Adrenal gland (tissue), 12 donors: Measurements from ENCODE around the gene XPO4. TPM values are rescaled to one million over a fixed set of nuclear protein-coding genes. Genes with fewer than 3 reads are reported as not detected.

Source experiments
- DNase-seq, 7 donors: peaks; one replicate each; pipeline ENCODE4 v3.0.0-alpha.2; 2019 to 2020
- H3K27ac ChIP-seq, 5 donors: fragments of 200-600 bp; sonication (generic) in 4 of 5; 1 replicate in 3 of 5; 2 replicates in 2 of 5; pipeline versions ENCODE4 v1.5.1 to v1.8.0; 2016 to 2020; ENCODE audit warnings: mild to moderate bottlenecking in 1 of 5
- H3K27me3 ChIP-seq: fragments of 200-600 bp; 2 replicates; pipeline ENCODE4 v1.8.0; 2021
- H3K36me3 ChIP-seq, 2 donors: fragments of 200-600 bp; replicated peaks in 1 of 2; 1 replicate in 1 of 2; 2 replicates in 1 of 2; pipeline versions ENCODE4 v1.5.1 to v1.8.0; 2018 to 2022
- H3K4me1 ChIP-seq, 2 donors: fragments of 200-600 bp; replicated peaks in 1 of 2; 1 replicate in 1 of 2; 2 replicates in 1 of 2; pipeline versions ENCODE4 v1.5.1 to v1.8.0; 2018 to 2021
- H3K4me3 ChIP-seq, 4 donors: fragments of 200-600 bp; sonication (generic) in 3 of 4; one replicate each; pipeline ENCODE4 v1.5.1; 2016 to 2018
- H3K9me3 ChIP-seq, 3 donors: fragments of 200-600 bp; sonication (generic) in 1 of 3; replicated peaks in 1 of 3; 1 replicate in 2 of 3; 2 replicates in 1 of 3; pipeline versions ENCODE4 v1.5.1 to v1.8.0; 2016 to 2021
- POLR2A ChIP-seq, 2 donors: fragments of 450-650 bp; IDR thresholded peaks; one replicate each; pipeline ENCODE4 v1.6.1; 2017; ENCODE audit warnings: antibody characterized with exemption in 2 of 2, mild to moderate bottlenecking in 2 of 2, moderate library complexity in 1 of 2
- WGBS, 4 donors: extraction: QIAGEN DNeasy Blood & Tissue Kit in 2 of 4; methylation state at CpG; one replicate each; pipeline versions ENCODE4 v1.1.5 to v1.1.7; 2013 to 2017; 5-methylcytosine and 5-hydroxymethylcytosine counted together
- intact Hi-C, 2 donors: fragments of 100-400 bp; cut with DNase I; formaldehyde crosslinking; loops; one replicate each; pipeline versions ENCODE4 v1.14.1 to v1.15.0; 2022 to 2023
- polyA plus RNA-seq, 3 donors: library from polyadenylated mRNA; stranded (reverse); fragments of 200-250 nt in 2 of 3; fragments of 350-450 nt in 1 of 3; fragmentation: Illumina TruSeq in 1 of 3; extraction: RNeasy Lipid Tissue Mini Kit (QIAGEN cat#74804) in 1 of 3; gene quantifications; one replicate each; pipeline ENCODE4 v1.2.3, GENCODE V29; 2013 to 2014
- total RNA-seq, 9 donors: library from RNA; depleted of rRNA in 4 of 9; stranded (reverse); fragments of >200 nt in 4 of 9; fragments of 120-200 nt in 1 of 9; fragmentation: NEBNext Ultra II Directional in 1 of 9; extraction: Animal tissue kit (Norgen Biotek cat#: 25700) in 1 of 9; gene quantifications; one replicate each; pipeline versions ENCODE4 v1.1.0 to v1.2.4, GENCODE V29; 2013 to 2023
- TF ChIP-seq, protein P1 (sequence below), 6 experiments: fragments of 450-650 bp in 4 of 6; fragments of 200-600 bp in 2 of 6; sonication (generic) in 1 of 6; IDR thresholded peaks; 1 replicate in 5 of 6; 2 replicates in 1 of 6; pipeline versions ENCODE4 v1.5.1 to v1.8.0; 2016 to 2021; ENCODE audit warnings: antibody characterized with exemption in 6 of 6, mild to moderate bottlenecking in 2 of 6, moderate library complexity in 1 of 6
- donor health status: healthy with polysubstance abuse.
- donor health status: Bipolar disorder and iron deficiency.
- donor health status: DM: yes; HTN: yes; CAD: no.
- donor health status: DM: no; HTN: no; CAD: no.
- donor health status: DM: no; HTN: no; CAD: no.
- donor health status: DM: yes; HTN: yes; CAD: no.

XPO4 gene
- total and polyA plus RNA-seq, 12 donors: 1.9 to 20.3 (median 11.5) TPM

DNA sequence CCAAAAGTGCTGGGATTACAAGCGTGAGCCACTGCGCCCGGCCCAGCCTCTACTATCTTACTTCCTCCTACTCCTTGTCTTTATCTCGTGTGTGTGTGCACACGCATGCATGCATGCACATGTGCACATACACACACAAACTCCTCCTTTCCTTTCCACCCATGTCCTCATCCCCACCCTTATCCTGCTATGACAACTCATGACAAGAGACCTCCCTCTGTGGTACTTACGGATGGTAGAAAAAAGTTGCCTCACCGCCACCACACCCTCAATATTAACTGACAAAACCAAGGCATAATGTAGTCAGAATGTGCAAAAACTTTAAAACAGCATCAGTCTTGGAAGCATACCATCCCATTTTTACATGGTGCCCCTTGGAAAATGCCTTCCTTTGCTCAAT is 112.9 kb downstream of the XPO4 start:
- H3K4me3 ChIP-seq: no peak overlapping the region
- peaks cover 10 to 12% of the 10 kb centered on the region in 2 donors for H3K4me1 ChIP-seq
- WGBS, 4 donors: 94 to 98% (median 96%) methylated on average over 7 of the region's 7 CpGs
- intact Hi-C loops: no loop called here
- no peaks in the 10 kb centered on the region for H3K9me3 ChIP-seq
- TF ChIP-seq, protein P1, sequence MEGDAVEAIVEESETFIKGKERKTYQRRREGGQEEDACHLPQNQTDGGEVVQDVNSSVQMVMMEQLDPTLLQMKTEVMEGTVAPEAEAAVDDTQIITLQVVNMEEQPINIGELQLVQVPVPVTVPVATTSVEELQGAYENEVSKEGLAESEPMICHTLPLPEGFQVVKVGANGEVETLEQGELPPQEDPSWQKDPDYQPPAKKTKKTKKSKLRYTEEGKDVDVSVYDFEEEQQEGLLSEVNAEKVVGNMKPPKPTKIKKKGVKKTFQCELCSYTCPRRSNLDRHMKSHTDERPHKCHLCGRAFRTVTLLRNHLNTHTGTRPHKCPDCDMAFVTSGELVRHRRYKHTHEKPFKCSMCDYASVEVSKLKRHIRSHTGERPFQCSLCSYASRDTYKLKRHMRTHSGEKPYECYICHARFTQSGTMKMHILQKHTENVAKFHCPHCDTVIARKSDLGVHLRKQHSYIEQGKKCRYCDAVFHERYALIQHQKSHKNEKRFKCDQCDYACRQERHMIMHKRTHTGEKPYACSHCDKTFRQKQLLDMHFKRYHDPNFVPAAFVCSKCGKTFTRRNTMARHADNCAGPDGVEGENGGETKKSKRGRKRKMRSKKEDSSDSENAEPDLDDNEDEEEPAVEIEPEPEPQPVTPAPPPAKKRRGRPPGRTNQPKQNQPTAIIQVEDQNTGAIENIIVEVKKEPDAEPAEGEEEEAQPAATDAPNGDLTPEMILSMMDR (IDR thresholded peaks at IDR 0.05): no peak
- TF ChIP-seq POLR2A (IDR thresholded peaks at IDR 0.05): no peak
- H3K36me3 ChIP-seq: peaks cover 0 to 3% of the 10 kb centered on the region in 2 donors
- H3K27me3 ChIP-seq: no peaks in the 10 kb centered on the region
- H3K27ac ChIP-seq: no peak overlapping the region
- DNase-seq: no peak

GRCh38 chr13:20788312-20788711 is 114.2 kb downstream of the XPO4 start:
- TF ChIP-seq, protein P1 (IDR thresholded peaks at IDR 0.05): no peak
- TF ChIP-seq POLR2A (IDR thresholded peaks at IDR 0.05): no peak
- 89 to 98% (median 95%) methylated on average over 1 of the region's 1 CpG for WGBS, 4 donors
- no peaks in the 10 kb centered on the region for H3K9me3 ChIP-seq
- no peak for DNase-seq
- H3K4me3 ChIP-seq: no peak overlapping the region
- peaks cover 0 to 7% of the 10 kb centered on the region in 2 donors for H3K36me3 ChIP-seq
- H3K4me1 ChIP-seq: peaks cover 10 to 12% of the 10 kb centered on the region in 2 donors
- intact Hi-C loops: no loop called here
- H3K27ac ChIP-seq: no peak overlapping the region
- no peaks in the 10 kb centered on the region for H3K27me3 ChIP-seq

DNA sequence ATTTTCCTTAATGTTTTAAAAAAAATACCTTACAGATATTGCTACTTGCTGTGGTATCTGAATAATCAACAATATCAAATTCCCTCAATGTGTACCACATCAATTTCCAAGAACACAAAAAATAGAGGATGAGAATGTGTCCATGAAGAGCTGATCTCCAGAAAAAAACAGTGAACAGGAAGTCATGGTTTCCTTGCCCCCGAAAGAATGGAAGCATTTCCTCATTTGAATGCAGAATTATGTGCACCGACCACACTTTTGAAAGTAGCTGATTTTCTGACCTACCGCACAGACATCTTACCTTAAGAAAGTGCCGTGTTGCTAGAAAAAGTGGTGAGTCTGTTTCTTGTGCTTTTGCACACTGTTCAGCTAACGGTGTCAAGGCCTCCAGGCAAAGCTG is 115.4 kb downstream of the XPO4 start:
- WGBS, 4 donors: 25 to 40% (median 30%) methylated on average over 5 of the region's 5 CpGs
- Histone ChIP-seq H3K27me3 (no peaks in the 10 kb centered on the region), H3K27ac (peak overlapping the region in 1 of 5 donors; percentile 38), H3K36me3 (peaks cover 0 to 7% of the 10 kb centered on the region in 2 donors), H3K4me1 (peaks cover 10 to 12% of the 10 kb centered on the region in 2 donors), H3K9me3 (no peaks in the 10 kb centered on the region), H3K4me3 (no peak overlapping the region)
- DNase-seq: peak in 6 of 7 donors; percentile 29 to 47 (median 41)
- TF ChIP-seq, protein P1 (IDR thresholded peaks at IDR 0.05): no peak
- TF ChIP-seq POLR2A (IDR thresholded peaks at IDR 0.05): no peak
- intact Hi-C loops: no loop called here

- H3K27ac ChIP-seq: no peak overlapping the region
- intact Hi-C loops: no loop called here
- DNase-seq: no peak
These were observed 120.3 kb downstream of the XPO4 start for GRCh38 chr13:20782116-20782708.

More at GRCh38 chr13:20782116-20782708, 120.3 kb downstream of the XPO4 start:
- WGBS, 4 donors: 71 to 90% (median 80%) methylated on average over 3 of the region's 3 CpGs
- Histone ChIP-seq H3K9me3 (no peaks in the 10 kb centered on the region), H3K27me3 (no peaks in the 10 kb centered on the region), H3K4me1 (peaks cover 3 to 4% of the 10 kb centered on the region in 2 donors), H3K4me3 (no peak overlapping the region), H3K36me3 (peaks cover 0 to 4% of the 10 kb centered on the region in 2 donors)
- TF ChIP-seq POLR2A (IDR thresholded peaks at IDR 0.05): no peak
- TF ChIP-seq, protein P1 (IDR thresholded peaks at IDR 0.05): no peak
